Measurements from ENCODE around the gene P2RY11. TPM values are rescaled to one million over a fixed set of nuclear protein-coding genes. Genes with fewer than 3 reads are reported as not detected.

P2RY11 gene
- total RNA-seq, 1 experiment from 2014 or later = 43.8 TPM

DNA sequence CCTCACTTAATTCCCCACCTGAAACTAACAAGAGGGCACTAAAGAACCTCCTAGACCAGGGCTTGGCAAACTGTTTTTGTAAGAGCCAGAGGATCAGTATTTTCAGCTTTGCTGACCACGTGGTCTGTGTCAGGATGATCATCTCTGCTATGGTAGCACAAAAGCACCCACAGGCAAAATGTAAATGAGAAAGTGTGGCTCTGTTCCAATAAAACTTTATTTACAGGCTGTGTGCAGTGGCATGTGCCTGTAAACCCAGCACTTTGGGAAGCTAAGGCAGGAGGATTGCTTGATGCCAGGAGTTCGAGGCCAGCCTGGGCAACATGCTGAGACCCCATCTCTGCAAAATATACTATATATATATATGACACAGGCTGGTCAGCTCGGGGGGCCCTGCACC lies 52.0 kb downstream of the P2RY11 start:
- POLR2A ChIA-PET = no interaction called here
- TF ChIP-seq FOSL1 (IDR thresholded peaks at IDR 0.05; ENCODE audit: low read depth) (no peak), EGR1 (IDR thresholded peaks at IDR 0.05; ENCODE audit: low read depth) (no peak), POLR2AphosphoS5 (IDR thresholded peaks at IDR 0.05; ENCODE audit: low read depth, low read length) (no peak), SP1 (IDR thresholded peaks at IDR 0.05; ENCODE audit: low read depth) (no peak)
- intact Hi-C loops (cut with micrococcal nuclease) = no loop called here
- Histone ChIP-seq H3K36me3 (ENCODE audit: control insufficient read depth in 1 of 2, insufficient read depth in 2 of 2, low read length in 2 of 2) (peaks cover 55 to 60% of the 10 kb centered on the region in 2 experiments; a peak in 3 of 4 replicates), H3K27me3 (ENCODE audit: insufficient read depth, low read length) (no peaks in the 10 kb centered on the region), H3K9me2 (ENCODE audit: insufficient read depth) (no peaks in the 10 kb centered on the region), H3K4me3 (replicated peaks in 1 of 2; ENCODE audit: low read depth in 1 of 2, low read length in 2 of 2) (no peak overlapping the region), H3K9ac (ENCODE audit: low read length) (no peak overlapping the region), H3K79me2 (ENCODE audit: insufficient read depth, low read length) (peaks cover 17% of the 10 kb centered on the region; the same call in 1 of the 2 replicates), H3K4me1 (ENCODE audit: control insufficient read depth in 1 of 2, insufficient read depth in 2 of 2, low read length in 2 of 2) (no peaks in the 10 kb centered on the region), H3K4me2 (ENCODE audit: low read length) (no peak overlapping the region), H3K27ac (ENCODE audit: low read depth, low read length) (no peak overlapping the region), H3K9me3 (ENCODE audit: control insufficient read depth in 1 of 2, insufficient read depth in 1 of 2, low read depth in 1 of 2, low read length in 2 of 2) (no peaks in the 10 kb centered on the region), H2AFZ (ENCODE audit: low read depth, low read length, poor library complexity, severe bottlenecking) (no peak overlapping the region), H4K20me1 (ENCODE audit: insufficient read depth) (no peaks in the 10 kb centered on the region)
- CTCF ChIA-PET = interaction anchor here (1.6 kb wide), 1 partner anchor 86 kb away, joined by 4 read pairs; no protein-coding TSS in a partner anchor
- BruUV-seq (replicated peaks) = no TSS peak
- ATAC-seq = no peak
- no peak for DNase-seq (ENCODE audit: low read depth, low spot score)
- RAD21 ChIA-PET (ENCODE audit: low non-redundant PET in 1 of 2, low total read pairs in 2 of 2, uncharacterized antibody in 2 of 2, unreplicated experiment in 2 of 2) = no interaction called here

Other genes with a start within 250 kb of the P2RY11 start
- gene OLFM2, start 175.2 kb upstream of the P2RY11 start, total RNA-seq (2021; ENCODE audit: unreplicated experiment) = 19.9 TPM
- 0.15 TPM for gene COL5A3, start 101.2 kb upstream of the P2RY11 start, total RNA-seq (2021; ENCODE audit: unreplicated experiment)
- gene RDH8, start 98.2 kb upstream of the P2RY11 start, total RNA-seq (2021; ENCODE audit: unreplicated experiment) = not detected
- gene SHFL, start 25.4 kb upstream of the P2RY11 start, total RNA-seq (2021; ENCODE audit: unreplicated experiment) = 18.5 TPM
- gene ANGPTL6, start 9.0 kb upstream of the P2RY11 start, total RNA-seq (2021; ENCODE audit: unreplicated experiment) = not detected
- gene PPAN, start 5.3 kb upstream of the P2RY11 start, total RNA-seq (2021; ENCODE audit: unreplicated experiment) = 101 TPM
- gene EIF3G, start 8.2 kb downstream of the P2RY11 start, total RNA-seq (2021; ENCODE audit: unreplicated experiment) = 254 TPM
- gene DNMT1, start 83.3 kb downstream of the P2RY11 start, total RNA-seq (2021; ENCODE audit: unreplicated experiment) = 235 TPM
- 6.1 TPM for gene S1PR2, start 119.6 kb downstream of the P2RY11 start, total RNA-seq (2021; ENCODE audit: unreplicated experiment)
- gene MRPL4, start 140.5 kb downstream of the P2RY11 start, total RNA-seq (2021; ENCODE audit: unreplicated experiment) = 146 TPM
- gene ICAM1, start 159.4 kb downstream of the P2RY11 start, total RNA-seq (2021; ENCODE audit: unreplicated experiment) = 5.0 TPM
- gene ICAM4, start 175.3 kb downstream of the P2RY11 start, total RNA-seq (2021; ENCODE audit: unreplicated experiment) = not detected
- 53.9 TPM for gene ICAM5, start 178.3 kb downstream of the P2RY11 start, total RNA-seq (2021; ENCODE audit: unreplicated experiment)
- 5.0 TPM for gene ZGLP1, start 198.1 kb downstream of the P2RY11 start, total RNA-seq (2021; ENCODE audit: unreplicated experiment)
- gene FDX2, start 204.3 kb downstream of the P2RY11 start, total RNA-seq (2021; ENCODE audit: unreplicated experiment) = 21.0 TPM
- 71.0 TPM for gene RAVER1, start 221.8 kb downstream of the P2RY11 start, total RNA-seq (2021; ENCODE audit: unreplicated experiment)
- gene ICAM3, start 227.9 kb downstream of the P2RY11 start, total RNA-seq (2021; ENCODE audit: unreplicated experiment) = 8.3 TPM